ENCODE data around the gene KRTAP13-2.

KRTAP13-2 gene, protein sequence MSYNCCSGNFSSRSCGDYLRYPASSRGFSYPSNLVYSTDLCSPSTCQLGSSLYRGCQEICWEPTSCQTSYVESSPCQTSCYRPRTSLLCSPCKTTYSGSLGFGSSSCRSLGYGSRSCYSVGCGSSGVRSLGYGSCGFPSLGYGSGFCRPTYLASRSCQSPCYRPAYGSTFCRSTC

DNA sequence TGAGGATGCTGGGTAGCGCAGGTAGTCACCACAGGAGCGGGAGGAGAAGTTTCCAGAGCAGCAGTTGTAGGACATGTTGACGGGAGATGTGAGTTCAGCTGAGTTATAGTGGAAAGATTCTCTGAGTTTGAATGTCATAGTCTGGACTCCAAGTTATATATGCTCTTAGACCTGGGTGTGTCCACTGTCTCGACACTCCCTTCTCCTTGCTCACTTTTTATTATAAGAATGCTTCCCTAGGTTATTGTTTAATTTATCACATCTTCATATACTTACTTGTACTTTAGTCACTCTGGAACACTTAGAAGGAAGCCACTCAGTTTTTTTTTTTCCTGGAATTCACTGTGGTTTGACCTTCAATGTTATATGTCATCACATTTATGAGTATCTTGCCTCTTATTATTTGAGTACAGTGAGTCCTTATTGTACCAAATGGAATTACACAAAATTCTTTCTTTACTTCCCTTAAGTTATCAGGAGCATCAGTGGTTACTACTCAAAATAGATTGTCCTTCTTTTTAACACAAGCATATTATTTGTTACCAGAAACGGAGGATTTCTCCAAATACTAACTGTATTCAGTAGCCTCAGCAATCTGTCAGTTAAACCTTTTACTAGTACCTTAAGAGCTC, at the start of gene KRTAP13-2:
KRTAP13-2 (minus strand) TSS at position 133 of the 632 bp plus-strand sequence; CDS start at position 75, 58 bp downstream.
- in situ Hi-C loops (cut with HindIII; ENCODE audit: low pct_ligation_motif_present, low sequenced_read_pairs), result no loop called here
- Histone ChIP-seq H3K27me3 (replicated peaks) (no peaks in the 10 kb centered on the region), H3K4me3 (ENCODE audit: low read depth, low read length) (no peak within 1 kb of the TSS), H3K27ac (no peak within 1 kb of the TSS), H3K36me3 (replicated peaks) (no peaks in the 10 kb centered on the region)
- TF ChIP-seq, protein P1, sequence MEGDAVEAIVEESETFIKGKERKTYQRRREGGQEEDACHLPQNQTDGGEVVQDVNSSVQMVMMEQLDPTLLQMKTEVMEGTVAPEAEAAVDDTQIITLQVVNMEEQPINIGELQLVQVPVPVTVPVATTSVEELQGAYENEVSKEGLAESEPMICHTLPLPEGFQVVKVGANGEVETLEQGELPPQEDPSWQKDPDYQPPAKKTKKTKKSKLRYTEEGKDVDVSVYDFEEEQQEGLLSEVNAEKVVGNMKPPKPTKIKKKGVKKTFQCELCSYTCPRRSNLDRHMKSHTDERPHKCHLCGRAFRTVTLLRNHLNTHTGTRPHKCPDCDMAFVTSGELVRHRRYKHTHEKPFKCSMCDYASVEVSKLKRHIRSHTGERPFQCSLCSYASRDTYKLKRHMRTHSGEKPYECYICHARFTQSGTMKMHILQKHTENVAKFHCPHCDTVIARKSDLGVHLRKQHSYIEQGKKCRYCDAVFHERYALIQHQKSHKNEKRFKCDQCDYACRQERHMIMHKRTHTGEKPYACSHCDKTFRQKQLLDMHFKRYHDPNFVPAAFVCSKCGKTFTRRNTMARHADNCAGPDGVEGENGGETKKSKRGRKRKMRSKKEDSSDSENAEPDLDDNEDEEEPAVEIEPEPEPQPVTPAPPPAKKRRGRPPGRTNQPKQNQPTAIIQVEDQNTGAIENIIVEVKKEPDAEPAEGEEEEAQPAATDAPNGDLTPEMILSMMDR (IDR thresholded peaks at IDR 0.05; ENCODE audit: low read depth, low read length, missing control alignments), result no peak
- DNase-seq, result no peak

DNA sequence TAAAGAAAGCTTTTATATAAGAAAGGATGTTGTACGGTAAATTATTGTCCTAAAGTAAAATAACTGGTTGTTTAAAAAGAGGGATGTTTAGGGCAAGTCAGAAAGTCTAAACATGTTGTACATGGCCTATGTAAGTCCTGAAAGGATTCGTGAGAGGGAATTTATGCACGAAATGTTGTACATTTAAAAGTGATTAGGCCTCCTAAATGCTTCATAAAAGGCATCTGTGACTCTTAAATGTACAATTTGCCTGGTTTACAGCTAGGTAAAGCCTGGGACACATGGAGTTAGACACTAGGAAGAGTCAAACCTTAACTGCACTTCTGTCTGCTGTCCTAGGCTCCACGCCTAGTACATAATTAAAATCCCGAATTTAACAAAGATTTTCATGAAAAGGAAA, 43.9 kb upstream of the KRTAP13-2 start:
- no peak overlapping the region for H3K4me3 ChIP-seq (ENCODE audit: low read depth, low read length)
- H3K27ac ChIP-seq, result no peak overlapping the region
- TF ChIP-seq, protein P1 (IDR thresholded peaks at IDR 0.05; ENCODE audit: low read depth, low read length, missing control alignments), result no peak
- no peaks in the 10 kb centered on the region for H3K36me3 ChIP-seq (replicated peaks)
- DNase-seq, result no peak
- H3K27me3 ChIP-seq (replicated peaks), result no peaks in the 10 kb centered on the region
- in situ Hi-C loops (cut with HindIII; ENCODE audit: low pct_ligation_motif_present, low sequenced_read_pairs), result no loop called here

DNA sequence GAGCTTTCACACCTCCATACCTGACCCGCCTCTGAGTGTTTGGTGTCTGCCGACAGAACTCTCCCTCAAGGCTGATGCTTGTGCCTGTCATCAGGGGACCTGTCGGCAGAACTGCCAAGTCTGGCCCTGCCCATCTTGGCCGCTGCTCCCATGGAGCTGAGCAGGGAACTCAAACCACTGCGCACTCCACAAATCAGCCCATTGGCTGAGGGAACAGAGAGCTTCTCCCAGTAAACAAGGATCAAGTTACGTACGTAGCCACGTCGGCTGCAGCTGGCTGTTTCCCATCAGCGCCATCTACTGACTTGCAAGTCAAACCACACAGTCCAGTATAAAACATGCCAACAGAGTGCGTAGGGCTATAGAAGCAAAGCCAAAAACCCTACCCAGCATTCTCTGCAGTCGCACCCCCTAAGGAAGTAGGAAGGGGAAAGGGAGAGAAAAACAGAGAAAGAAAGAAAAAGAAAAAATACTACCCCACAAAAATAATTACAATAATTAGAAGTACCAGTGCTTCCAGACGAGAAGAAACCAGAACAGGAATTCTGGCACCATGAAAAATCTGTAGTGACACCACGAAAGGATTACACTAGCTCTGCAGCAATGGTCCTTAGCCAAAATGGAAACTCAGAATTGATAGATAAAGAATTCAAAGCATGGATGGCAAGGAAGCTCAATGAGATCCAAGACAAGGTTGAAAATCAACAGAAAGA, 36.9 kb upstream of the KRTAP13-2 start:
- no peaks in the 10 kb centered on the region for H3K27me3 ChIP-seq (replicated peaks)
- no peaks in the 10 kb centered on the region for H3K36me3 ChIP-seq (replicated peaks)
- in situ Hi-C loops (cut with HindIII; ENCODE audit: low pct_ligation_motif_present, low sequenced_read_pairs), result no loop called here
- H3K27ac ChIP-seq, result no peak overlapping the region
- H3K4me3 ChIP-seq (ENCODE audit: low read depth, low read length), result no peak overlapping the region
- TF ChIP-seq, protein P1 (IDR thresholded peaks at IDR 0.05; ENCODE audit: low read depth, low read length, missing control alignments), result peak; percentile 70
- DNase-seq, result peak; percentile 47

DNA sequence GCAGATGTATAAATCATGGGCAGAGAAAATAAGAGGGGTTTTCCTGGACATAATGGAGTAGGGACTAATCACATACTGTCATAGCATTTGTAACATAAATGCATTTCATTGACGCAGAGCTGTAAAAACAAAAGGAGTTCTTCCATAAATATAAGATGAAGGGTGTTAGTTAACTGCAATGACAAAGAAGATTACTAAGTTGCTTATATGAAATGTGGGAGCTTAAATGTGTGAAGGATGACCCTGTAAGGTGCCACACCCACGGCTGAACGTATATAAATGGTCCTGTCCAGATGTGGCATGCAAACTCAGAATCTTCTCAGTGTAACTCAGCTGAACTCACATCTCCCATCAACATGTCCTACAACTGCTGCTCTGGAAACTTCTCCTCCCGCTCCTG, 23.7 kb upstream of the KRTAP13-2 start, which contains the start of gene KRTAP13-1:
KRTAP13-1 (plus strand) TSS at position 301 of the 400 bp plus-strand sequence; CDS start at position 357, 56 bp downstream.
- H3K27me3 ChIP-seq (replicated peaks), result no peaks in the 10 kb centered on the region
- no peak within 1 kb of the TSS for H3K4me3 ChIP-seq (ENCODE audit: low read depth, low read length)
- no peak within 1 kb of the TSS for H3K27ac ChIP-seq
- DNase-seq, result no peak
- in situ Hi-C loops (cut with HindIII; ENCODE audit: low pct_ligation_motif_present, low sequenced_read_pairs), result no loop called here
- TF ChIP-seq, protein P1 (IDR thresholded peaks at IDR 0.05; ENCODE audit: low read depth, low read length, missing control alignments), result no peak
- no peaks in the 10 kb centered on the region for H3K36me3 ChIP-seq (replicated peaks)

DNA sequence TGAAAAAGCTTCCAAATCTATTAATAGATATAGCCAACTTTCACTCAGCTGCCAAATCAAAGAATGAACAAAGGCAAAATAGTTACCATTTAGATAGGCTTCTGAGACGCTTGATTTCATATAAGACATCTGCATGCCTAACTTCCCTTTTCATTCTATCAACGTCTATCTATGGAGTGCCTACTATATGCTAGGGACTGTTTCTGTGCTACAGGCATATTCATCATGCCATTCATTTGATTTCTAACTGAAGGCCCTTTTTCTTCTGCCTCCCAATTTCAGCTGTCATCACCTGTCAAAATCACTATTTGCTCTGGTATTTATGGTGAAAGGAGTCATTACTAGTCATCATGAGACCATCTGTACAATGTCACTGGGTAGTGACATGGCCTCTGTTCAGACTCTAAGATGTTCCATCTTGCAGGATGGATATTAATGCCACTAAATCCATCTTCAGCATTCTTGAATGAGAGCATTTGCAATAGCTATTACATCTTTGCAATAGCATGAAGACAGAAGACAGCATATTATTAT, 19.5 kb upstream of the KRTAP13-2 start:
- DNase-seq, result no peak
- TF ChIP-seq, protein P1 (IDR thresholded peaks at IDR 0.05; ENCODE audit: low read depth, low read length, missing control alignments), result no peak
- Histone ChIP-seq H3K27me3 (replicated peaks) (no peaks in the 10 kb centered on the region), H3K36me3 (replicated peaks) (no peaks in the 10 kb centered on the region), H3K27ac (no peak overlapping the region), H3K4me3 (ENCODE audit: low read depth, low read length) (no peak overlapping the region)
- in situ Hi-C loops (cut with HindIII; ENCODE audit: low pct_ligation_motif_present, low sequenced_read_pairs), result no loop called here
